Right hindlimb (tissue), 1 donor: ENCODE results near the gene ZNF503.

Source experiments
- DNase-seq: peaks from one replicate; pipeline ENCODE4 v3.0.0-alpha.2; 2018

ZNF503 gene, protein sequence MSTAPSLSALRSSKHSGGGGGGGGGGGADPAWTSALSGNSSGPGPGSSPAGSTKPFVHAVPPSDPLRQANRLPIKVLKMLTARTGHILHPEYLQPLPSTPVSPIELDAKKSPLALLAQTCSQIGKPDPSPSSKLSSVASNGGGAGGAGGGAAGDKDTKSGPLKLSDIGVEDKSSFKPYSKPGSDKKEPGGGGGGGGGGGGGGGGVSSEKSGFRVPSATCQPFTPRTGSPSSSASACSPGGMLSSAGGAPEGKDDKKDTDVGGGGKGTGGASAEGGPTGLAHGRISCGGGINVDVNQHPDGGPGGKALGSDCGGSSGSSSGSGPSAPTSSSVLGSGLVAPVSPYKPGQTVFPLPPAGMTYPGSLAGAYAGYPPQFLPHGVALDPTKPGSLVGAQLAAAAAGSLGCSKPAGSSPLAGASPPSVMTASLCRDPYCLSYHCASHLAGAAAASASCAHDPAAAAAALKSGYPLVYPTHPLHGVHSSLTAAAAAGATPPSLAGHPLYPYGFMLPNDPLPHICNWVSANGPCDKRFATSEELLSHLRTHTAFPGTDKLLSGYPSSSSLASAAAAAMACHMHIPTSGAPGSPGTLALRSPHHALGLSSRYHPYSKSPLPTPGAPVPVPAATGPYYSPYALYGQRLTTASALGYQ

DNA sequence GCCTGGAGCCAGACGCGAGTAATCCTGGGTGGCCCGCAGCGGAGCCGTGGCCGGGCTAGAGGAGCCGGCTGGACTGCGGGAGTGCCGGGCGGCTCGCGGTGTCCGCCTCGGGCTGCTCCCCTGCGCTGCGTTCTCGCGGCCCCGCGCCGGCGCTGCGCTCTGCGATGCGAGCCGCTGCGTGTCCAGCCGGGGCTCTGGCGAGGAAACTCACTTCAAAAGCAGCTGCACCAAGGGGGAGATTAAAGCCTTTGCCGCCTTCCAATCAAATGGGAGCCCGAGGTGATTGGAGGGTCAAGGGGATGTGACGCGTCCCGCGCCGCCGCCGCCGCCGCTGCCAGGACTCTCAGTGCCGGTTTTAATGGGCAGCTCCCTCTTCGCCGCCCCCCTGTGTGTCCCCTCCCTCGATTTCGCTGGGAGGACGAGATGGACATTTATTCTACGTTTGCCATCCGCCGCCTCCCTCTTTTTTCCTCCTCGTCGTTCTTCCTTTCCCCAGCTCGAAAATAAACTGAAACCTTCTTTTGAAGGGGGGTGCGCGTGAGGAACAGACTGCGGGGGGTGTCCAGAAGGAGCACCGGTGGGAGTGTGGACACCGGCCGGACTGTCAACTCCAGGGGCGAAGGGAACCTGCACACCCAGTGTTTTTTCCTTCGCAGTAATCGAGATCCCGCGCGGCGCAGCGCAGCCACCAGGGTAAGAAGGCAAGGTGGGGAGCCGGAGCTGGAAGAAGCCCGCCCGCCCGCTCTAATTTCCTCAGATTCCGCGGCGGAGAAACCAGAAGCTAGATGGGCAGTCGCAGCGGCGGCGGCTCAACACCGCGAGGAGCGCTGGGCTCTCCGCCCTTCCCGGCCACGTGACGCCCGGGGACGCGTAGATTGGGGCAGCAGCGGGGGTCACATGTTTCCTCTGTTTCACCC, at the start of gene ZNF503:
ZNF503 (minus strand) TSS at position 196 of the 917 bp plus-strand sequence. CDS start 345 bp downstream, outside the sequence.
- DNase-seq: peak; percentile 99

DNA sequence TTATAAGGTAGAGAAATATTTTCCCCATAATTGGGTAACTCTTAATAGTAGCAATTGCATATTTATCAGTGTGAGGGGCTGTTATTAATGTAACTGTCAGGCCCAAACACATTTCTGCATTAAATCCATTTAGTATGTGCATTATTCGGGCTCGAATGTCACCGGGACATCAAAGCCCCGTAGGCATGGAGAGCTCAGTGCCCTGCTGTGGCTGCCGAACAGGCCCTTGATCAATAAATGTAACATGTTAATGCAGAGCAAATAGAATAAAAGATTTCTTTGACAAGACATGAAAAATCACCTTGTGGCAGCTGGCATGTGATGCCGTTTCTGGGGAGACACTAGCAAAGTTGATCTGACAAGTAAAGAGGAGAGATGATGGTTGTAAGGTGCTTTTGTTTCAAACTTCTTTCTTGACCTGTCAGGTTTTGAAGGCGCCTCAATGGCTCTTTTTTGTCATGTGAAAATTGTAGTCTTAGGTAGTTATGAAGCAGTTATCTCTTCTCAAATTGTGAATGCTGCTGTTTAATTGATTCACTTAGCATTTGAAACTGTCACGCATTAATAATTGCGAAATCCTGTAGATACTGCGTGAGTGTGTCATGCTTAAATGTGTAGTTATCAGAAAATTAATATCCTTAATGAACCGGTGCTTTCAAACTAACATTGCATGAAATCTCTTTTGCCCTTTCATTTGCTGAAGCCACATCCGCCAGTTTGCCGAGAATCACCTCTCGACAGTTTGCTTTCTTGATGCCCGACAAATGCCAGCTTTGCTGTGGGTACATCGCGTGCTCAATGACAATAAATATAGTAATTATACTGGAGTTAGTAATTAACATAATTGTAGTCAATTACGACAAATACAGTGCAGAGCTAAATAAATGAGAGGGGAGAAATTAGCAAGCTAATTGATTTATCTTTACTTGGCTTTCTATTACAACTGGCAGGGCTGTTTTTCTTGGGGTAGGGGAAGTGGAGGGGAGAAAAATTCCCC, 49.4 kb upstream of the ZNF503 start:
- DNase-seq: no peak

DNA sequence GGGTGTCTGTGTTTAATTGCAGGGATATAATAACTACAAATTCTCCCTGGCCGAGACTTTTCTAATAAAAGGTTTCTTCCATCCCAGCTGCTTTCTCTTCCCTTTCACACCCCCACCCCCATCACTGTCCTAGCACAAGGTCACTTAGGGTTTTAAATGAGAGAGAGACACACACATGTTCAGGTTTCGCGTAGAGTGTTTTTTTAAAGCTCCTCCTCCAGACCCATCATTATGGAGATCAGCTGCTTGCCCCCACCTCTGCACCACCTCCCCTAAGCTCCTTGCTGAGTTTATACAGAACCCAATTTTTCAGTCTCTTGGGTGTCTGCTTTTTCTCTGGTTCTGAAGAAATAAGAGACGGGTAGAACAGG, 48.5 kb upstream of the ZNF503 start:
- no peak for DNase-seq

DNA sequence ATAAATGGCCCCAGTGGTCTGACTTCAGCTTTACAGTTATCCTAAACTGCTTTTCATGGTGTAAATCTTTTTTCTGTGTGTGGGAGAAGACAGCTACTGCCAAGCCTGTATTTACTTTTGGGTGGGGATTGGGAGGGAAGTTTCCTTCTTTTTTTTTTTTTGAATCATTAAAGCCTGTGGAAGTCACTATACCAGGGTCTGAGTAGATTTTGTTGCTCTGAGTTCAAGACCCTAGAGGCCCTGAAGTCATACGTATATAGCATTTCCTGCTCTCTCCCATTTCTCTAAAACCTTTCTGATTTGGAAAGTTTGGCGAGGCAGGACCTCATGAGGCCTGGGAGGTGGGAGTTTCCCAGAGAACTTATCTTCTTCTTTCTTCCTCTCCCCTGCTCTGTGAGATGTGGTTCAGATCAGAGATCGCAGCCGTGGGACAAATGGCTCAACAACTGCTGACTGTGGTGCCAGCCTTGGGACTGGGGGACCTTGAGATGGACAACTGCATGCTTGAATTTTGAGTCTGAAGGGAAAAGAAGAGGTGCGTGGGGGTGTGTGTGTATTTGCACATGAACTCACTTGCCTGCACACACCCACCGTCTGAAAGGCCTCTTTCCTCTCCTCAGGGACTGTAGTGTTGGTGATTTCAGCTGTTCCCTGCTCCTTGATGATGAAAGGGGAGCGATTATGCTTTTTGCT, 48.0 kb upstream of the ZNF503 start:
- no peak for DNase-seq

DNA sequence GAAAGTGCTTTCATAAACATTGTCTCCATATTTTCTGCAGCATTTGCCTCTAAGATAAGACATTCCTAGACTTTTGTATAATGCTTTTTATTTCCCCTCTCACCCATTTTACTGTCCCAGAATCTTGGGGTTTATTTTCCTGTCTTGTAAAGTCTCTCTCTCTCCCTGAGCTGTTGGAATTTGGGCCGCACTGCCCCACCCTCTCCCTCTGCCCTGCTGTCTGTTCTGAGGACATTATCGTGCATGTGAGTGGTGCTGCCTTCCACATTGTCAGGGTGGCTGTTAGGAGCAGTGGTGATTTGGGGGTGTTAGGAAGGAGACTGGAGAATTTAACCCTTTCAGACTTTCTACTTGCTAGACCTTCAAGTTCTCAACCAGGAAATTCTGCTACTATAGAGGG, 46.6 kb upstream of the ZNF503 start:
- no peak for DNase-seq

DNA sequence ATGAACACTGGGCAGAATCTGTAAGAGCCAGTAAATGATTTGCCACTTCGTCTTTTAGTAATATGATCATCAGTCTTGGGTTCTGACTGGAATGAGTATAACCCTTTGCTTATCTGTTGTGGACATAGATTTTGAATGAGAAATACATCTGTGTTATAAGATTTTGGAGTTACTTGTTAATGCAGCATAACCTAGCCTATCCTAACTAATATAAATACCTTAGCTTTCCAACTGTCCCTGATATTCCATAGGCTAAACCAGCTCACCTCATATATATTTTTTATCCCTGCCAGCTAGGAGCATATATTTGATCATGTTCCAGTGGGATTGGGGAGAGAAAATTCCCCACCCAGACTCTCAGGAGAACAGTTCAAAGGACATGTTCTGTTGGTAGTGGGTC, 44.9 kb upstream of the ZNF503 start:
- DNase-seq: no peak

DNA sequence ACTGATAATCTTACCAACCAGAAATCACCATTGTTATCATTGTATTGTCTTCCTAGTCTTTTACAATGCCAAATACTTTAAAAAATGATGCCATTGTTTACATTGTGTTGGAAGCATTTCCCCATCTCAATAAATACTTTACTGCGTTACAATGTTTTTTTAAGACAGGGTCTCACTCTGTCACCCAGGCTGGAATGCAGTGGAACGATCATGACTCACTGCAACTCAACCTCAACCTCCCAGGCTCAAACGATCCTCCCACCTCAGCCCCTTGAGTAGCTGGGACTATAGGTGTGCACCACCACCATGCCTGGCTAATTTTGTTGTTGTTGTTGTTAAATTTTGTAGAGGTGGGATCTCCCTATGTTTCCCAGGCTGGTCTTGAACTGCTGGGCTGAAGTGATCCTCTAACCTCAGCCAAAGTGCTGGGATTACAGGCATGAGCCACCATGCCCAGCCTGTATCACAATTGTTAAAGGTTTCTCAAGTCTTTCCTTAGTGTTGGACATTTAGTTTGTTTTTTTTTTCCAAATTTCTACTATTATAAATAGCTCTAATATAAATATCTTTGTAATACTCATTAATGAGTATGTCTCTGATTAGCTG, 43.3 kb upstream of the ZNF503 start:
- no peak for DNase-seq

DNA sequence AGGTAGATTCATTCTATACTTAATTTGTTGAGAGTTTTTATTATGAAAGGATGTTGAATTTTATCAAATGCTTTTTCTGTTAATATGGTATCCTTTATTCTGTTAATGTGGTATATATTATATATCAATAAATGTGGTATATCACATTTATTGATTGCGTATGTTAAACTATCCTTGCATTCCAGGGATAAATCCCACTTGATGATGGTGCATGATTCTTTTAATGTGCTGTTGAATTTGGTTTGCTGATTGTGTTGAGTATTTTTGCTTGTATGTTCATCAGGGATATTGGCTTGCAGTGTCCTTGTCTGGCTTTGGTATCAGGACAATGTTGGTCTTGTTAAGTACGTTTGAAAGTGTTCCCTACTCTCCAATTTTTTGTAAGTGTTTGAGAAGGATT, 41.8 kb upstream of the ZNF503 start:
- DNase-seq: no peak

DNA sequence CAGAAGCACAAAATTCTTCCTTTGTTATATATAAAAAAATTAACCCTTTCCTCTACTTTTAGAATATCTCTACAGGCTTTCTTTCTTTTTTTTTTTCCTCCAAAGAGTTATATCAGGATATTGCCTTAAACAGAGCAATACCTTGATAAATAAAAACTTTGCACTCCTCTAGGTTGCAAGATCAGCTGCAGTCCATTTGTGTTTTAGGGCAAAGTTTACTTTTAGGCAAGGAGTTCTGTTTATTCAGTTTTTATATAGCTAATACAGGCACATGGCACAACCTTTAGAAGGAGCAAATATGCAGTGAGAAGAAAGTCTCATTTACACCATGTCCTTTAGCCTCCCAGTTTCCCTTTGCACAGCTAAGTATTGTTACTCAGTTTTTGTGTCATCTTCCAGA, 40.1 kb upstream of the ZNF503 start:
- no peak for DNase-seq

DNA sequence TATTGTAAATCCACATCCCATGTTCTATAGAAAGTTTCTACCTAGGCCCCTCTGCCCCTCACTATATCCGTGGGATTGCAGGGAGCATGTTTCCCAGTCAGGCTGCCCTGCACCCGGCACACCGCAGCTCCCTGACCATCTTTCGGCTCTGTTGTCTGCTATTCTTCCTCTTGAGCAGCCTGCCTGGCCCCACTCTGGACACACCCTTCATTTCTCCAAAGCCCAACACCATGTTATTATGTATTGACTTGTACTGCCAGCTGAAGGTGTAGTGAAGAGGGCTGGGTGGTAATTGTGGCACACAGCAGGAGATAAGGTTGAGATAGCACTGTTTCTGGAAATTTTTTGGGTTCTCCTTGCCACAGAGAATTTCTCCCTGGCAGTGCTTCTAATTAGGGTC, 39.6 kb upstream of the ZNF503 start:
- no peak for DNase-seq

DNA sequence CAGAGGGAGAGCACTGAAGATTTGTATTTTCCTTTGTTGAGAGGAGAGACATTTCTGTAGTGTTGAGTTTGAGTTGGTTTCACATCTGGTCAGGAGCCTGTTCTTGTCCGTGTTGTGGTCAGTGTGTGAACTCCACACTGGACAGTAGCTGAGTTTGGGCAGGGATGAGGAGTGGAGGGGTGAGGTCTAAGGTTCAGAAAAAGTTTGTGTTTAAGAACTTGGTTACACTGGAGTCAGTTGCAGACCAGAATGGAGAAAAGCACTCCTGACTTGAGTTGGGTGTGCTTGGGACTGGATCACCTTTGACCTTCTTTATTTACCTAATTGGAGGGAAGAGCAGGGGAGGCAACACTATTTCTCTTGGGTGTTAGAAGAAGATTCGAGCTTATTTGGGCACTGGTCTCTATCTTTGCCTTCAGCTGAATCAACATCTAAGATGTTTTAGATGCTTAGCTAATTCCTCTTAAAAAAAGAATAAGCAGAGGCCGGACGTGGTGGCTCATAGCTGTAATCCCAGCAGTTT, 38.8 kb upstream of the ZNF503 start:
- no peak for DNase-seq

DNA sequence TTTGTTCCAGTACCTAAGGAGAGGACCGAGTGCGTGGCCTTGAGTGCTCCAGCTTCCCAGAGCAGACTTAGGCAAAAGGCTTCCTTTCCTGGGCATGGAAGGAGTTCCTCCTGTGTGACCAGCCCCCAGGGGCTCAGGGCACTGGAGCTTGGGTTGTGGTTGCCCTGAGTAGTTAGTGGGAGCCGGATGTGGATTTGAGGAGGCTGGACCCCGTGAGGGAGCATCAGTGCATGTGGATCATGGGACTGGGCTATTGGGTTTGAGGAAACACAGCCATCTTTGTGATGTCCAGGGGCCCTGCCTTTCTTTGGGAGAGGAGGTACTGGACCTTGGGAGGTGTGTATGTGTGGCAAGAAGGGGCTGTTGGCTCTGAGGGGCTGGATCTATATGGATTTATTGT, 38.2 kb upstream of the ZNF503 start:
- no peak for DNase-seq

DNA sequence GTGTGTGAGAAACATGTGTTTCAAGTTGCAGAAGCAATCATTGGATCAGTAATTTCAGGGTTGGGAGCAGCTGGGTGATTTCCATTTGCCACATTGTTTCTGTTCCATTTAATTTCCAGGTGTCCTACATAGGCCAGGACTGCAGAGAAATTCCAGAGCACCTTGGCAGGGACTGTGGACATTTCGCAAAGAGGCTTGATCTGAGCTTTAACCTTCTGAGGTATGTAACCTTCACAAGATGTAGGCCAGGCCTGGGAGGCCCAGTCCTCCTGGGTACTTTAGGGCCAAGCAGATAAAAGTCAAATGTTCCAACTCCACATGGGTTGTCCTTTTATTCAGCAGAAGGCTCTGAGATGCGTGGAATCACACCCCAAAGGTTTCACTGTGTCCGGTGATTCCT, 36.7 kb upstream of the ZNF503 start:
- DNase-seq: no peak

DNA sequence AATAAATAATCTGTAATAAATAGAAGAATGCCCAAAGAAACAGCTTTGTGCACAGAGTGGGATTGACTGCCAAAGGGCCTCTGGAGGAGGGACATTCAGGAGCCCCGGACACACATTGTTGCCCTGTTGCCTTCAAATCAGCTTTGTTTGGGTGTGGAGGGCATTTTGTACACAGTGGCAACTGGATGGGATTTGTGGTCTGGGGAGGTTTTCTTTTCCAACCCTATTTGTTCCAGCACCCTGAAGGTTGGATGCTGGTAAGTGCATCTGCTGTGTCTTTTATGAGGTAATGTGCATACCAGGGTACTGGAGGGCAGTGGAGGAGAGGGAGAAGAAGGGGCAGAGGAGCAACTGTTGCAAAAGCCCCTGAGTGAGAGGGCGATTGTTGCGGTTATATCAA, 36.1 kb upstream of the ZNF503 start:
- DNase-seq: no peak

DNA sequence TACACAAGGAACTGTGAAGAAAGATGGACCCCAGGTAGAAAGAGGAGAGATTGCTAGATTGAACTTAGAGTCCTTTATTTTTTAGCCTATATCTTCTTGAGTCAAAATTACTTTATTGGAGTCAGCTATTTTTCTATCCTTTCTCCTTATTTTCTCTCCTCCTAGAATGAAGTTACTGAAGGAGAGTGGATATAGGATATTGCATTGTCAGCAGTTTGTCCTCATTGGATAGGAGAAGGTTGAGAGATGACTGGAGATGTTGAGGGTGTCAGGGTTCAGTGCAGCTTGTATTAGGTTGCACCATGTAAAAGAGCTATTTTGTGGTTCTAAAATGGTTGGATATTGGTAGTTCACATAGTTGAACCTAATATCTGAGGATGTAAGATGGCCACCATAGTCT, 35.3 kb upstream of the ZNF503 start:
- DNase-seq: no peak

DNA sequence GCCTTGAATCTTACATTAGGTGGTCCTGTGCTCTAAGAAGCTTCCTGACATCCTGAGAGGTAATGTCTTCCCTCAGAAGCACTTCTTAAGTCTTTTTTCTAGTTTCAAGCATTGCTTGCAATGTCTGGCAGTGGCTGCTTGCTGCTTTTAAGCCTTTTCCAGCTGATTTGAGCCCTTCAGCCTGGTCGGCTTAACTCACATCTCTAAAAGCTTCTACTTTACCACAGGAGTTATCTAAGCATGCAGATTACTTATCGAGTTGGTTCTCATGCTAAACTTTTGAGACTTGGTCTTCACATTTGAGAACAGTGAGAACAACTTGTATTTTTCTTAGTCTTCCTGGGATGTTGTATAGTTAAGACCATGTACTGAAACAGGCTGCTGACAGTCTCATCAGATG, 33.7 kb upstream of the ZNF503 start:
- DNase-seq: no peak

DNA sequence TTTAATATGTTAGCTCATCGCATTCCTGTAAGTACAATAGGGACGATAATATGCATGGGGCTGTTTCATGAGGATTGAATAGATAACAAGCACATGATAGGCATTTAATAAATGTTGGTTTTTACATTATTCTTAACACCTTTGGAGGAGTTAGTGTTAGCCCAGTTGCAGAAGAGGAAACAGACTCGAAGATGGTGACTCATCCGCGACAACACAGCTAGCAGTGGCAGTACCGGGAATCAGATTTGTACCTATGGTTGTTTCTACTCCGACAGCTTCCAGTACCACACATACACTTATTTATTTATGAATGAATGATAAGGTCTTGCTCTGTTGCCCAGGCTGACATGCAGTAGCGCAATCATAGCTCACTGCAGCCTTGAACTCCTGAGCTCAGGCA, 32.7 kb upstream of the ZNF503 start:
- no peak for DNase-seq

DNA sequence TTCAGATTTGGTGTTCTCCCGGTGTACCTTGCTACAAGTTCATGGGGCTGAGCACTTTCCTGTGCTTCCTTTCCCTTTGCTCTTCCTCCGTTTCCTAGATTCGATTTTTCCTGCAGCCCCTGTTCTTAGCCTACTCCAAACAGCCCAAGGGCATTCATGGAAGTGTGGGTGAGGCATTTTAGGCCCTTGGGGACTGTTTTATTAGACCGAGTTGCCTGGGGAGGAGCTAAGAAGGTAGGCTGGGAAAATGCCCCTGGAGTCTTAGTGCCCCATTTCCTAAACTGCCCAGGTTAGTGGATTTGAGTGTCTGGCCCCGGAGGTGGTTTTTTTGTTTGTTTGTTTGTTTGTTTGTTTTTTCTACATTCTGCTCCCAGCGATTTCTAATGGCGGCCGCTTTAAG, 31.7 kb upstream of the ZNF503 start:
- DNase-seq: no peak

DNA sequence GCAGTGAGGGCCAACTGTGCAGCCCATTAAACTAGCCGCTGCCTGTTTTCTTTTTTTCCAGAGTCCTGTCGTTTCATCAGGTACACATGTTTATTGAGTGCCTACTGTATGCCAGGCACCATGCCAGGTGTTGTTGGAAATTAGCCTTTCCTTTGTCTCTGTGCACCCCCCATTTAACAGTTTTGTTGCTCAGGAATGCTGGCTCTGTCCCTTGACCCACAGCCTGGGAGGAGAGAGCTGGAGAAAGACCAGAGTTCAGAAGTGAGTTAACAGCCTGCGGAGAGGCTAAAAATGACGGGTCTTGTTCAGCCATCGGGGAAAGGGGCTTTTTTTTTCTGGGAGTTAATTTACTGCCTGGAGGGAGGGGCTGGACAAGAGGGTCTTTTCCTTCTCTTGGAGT, 31.2 kb upstream of the ZNF503 start:
- no peak for DNase-seq

DNA sequence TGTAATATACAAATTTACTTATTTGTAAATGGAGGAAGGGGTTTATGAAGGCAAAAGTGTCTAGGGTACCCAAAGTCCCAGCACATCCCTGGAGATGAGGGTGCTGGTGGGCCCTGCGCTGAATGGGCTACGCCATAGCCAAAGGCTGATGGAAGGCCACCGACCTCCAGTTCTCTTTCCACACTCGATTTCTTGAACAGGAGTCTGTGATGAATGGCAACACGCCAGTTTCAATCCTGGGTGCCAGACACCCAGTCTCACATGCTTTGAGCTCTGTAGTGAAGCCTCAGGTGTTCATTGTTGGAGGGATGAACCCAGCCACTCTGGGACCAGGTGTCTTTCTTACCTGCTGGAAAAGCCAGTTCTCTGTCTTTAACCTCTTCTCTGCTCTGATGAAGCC, 30.6 kb upstream of the ZNF503 start:
- DNase-seq: no peak
